Panc1 (cell line): Measurements from ENCODE around the gene MTA1. TPM values are rescaled to one million over a fixed set of nuclear protein-coding genes. Genes with fewer than 3 reads are reported as not detected.

Source experiments
- ATAC-seq: fragments of 200-7000 bp; cut with Tn5 transposase; 2 replicates; pipeline ENCODE4 v1.9.1; 2020; ENCODE audit warnings: mild to moderate bottlenecking, moderate library complexity
- BruUV-seq: library from RNA; stranded (reverse); fragments of 400-500 nt; replicated peaks from 2 replicates; lab custom pipeline; 2021; lab: Mats Ljungman, UMichigan
- CTCF ChIA-PET: fragments of 300-600 bp; sonication (Branson Sonifier 250); formaldehyde crosslinking; loops from one replicate; lab custom pipeline; 2022; ENCODE audit warnings: antibody characterized with exemption; lab: Charles Lee
- POLR2A ChIA-PET: fragments of 300-600 bp; sonication (Branson Sonifier 250); formaldehyde crosslinking; loops from one replicate; lab custom pipeline; 2022; ENCODE audit warnings: antibody characterized with exemption; lab: Charles Lee
- DNase-seq: peaks from one replicate; pipeline ENCODE4 v3.0.0-alpha.2; 2010; ENCODE audit warnings: low read depth, low spot score
- H3K27ac ChIP-seq: 2 replicates; pipeline ENCODE4 v1.5.1; 2011; ENCODE audit warnings: mild to moderate bottlenecking, low read length, inconsistent platforms
- H3K27me3 ChIP-seq: fragments of 200-500 bp; sonication (Bioruptor generic); 2 replicates; pipeline ENCODE4 v1.6.0; 2014; ENCODE audit warnings: low read length, inconsistent platforms; ENCODE audit not compliant: control insufficient read depth, insufficient read depth
- H3K36me3 ChIP-seq: fragments of 200-500 bp; sonication (Bioruptor generic); 2 replicates; pipeline ENCODE4 v1.5.1; 2014; ENCODE audit warnings: inconsistent platforms, mild to moderate bottlenecking, low read length, moderate library complexity; ENCODE audit not compliant: control insufficient read depth, insufficient read depth
- H3K4me1 ChIP-seq: 2 replicates; pipeline ENCODE4 v1.5.1; 2011; ENCODE audit warnings: inconsistent platforms, mild to moderate bottlenecking, low read length, moderate library complexity; ENCODE audit not compliant: control insufficient read depth, insufficient read depth
- H3K4me3 ChIP-seq, 2 experiments: 2 replicates each; pipeline ENCODE4 v1.5.1; 2011 to 2012; ENCODE audit warnings: low read depth in 2 of 2, low read length in 2 of 2, mild to moderate bottlenecking in 2 of 2, inconsistent platforms in 1 of 2, moderate library complexity in 1 of 2
- H3K9me3 ChIP-seq: fragments of 200-500 bp; sonication (Bioruptor generic); 2 replicates; pipeline ENCODE4 v1.5.1; 2014; ENCODE audit warnings: low read depth, mild to moderate bottlenecking, inconsistent platforms, low read length, moderate library complexity; ENCODE audit not compliant: control insufficient read depth, insufficient read depth
- CTCF ChIP-seq: fragments of 450-650 bp; IDR thresholded peaks from 2 replicates; pipeline ENCODE4 v1.5.1; 2017; ENCODE audit warnings: mild to moderate bottlenecking
- POLR2AphosphoS5 ChIP-seq: IDR thresholded peaks from 2 replicates; pipeline ENCODE4 v1.6.1; 2012; ENCODE audit warnings: mild to moderate bottlenecking, low read depth, low read length, moderate library complexity
- REST ChIP-seq, 2 experiments: IDR thresholded peaks; 2 replicates each; pipeline ENCODE4 v1.6.1; 2011 to 2012; ENCODE audit warnings: low read depth in 2 of 2, control low read depth in 1 of 2, low read length in 1 of 2, mild to moderate bottlenecking in 1 of 2, moderate library complexity in 1 of 2; ENCODE audit not compliant: insufficient read depth in 1 of 2
- SIN3A ChIP-seq: IDR thresholded peaks from 2 replicates; pipeline ENCODE4 v1.6.1; 2012; ENCODE audit warnings: low read depth, mild to moderate bottlenecking, low read length, moderate library complexity, borderline replicate concordance; ENCODE audit not compliant: insufficient read depth
- TCF7L2 ChIP-seq: IDR thresholded peaks from 2 replicates; pipeline ENCODE4 v1.6.1; 2011; ENCODE audit warnings: mild to moderate bottlenecking, low read depth, low read length, inconsistent platforms
- in situ Hi-C: cut with HindIII; loops from 2 replicates; pipeline ENCODE4 v1.10.0; 2016; ENCODE audit warnings: low sequenced_read_pairs, low pct_unique_long_range_greater_than_20kb
- intact Hi-C: fragments of 100-400 bp; cut with micrococcal nuclease; formaldehyde crosslinking; loops from one replicate; pipeline ENCODE4 v1.10.0; 2022; ENCODE audit not compliant: unreplicated experiment
- total RNA-seq: library from RNA; stranded (reverse); gene quantifications from one replicate; pipeline ENCODE4 v1.2.1, GENCODE V29; 2021; ENCODE audit not compliant: unreplicated experiment

Gene MTA1
- total RNA-seq, 1 experiment from 2014 or later, result 105 TPM

DNA sequence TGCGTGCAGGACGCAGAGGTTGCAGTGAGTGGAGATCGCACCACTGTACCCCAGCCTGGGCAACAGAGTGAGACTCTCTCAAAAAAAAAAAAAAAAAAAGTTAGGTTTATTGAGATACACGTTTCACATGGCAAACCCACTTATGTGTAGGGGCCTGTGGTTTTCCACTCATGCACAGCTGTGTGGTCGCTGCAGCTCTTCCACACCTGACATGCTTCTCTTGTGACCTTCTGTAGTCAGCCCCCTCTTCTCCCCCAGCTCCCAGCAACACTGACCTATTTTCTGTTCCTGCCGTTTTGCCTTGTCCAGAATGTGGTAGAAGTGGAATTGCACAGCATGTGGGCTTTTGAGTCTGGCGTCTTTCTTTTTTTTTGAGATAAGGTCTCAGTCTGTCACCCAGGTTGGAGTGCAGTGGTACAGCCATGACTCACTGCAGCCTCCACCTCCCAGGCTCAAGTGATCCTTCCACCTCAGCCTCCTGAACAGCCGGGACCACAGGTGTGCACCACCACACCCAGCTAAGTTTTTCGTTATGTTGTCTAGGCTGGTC is 8.4 kb downstream of the MTA1 start:
- ATAC-seq, result no peak
- CTCF ChIA-PET, result interaction anchor here (0.6 kb wide), 1 partner anchor 127 kb away, joined by 3 read pairs; the partner anchor contains the start of gene BRF1
- DNase-seq, result no peak
- H3K36me3 ChIP-seq, result no peaks in the 10 kb centered on the region
- intact Hi-C loops (no loop called here), in situ Hi-C loops (no loop called here)
- TF ChIP-seq REST (IDR thresholded peaks at IDR 0.05; ENCODE audit: insufficient read depth in 1 of 2, low read depth in 2 of 2, low read length in 1 of 2), result no peak
- no peak for TF ChIP-seq POLR2AphosphoS5
- no peak for TF ChIP-seq SIN3A
- TF ChIP-seq TCF7L2, result no peak
- TF ChIP-seq CTCF, result no peak
- H3K4me1 ChIP-seq, result peaks cover 3% of the 10 kb centered on the region; the same call in 1 of the 2 replicates
- H3K4me3 ChIP-seq, result no peak overlapping the region
- no peaks in the 10 kb centered on the region for H3K9me3 ChIP-seq
- POLR2A ChIA-PET, result interaction anchor here (0.7 kb wide), 1 partner anchor 82 kb away, joined by 5 read pairs; no protein-coding TSS in a partner anchor
- no peak overlapping the region for H3K27ac ChIP-seq
- H3K27me3 ChIP-seq, result no peaks in the 10 kb centered on the region
- BruUV-seq, result no TSS peak

DNA sequence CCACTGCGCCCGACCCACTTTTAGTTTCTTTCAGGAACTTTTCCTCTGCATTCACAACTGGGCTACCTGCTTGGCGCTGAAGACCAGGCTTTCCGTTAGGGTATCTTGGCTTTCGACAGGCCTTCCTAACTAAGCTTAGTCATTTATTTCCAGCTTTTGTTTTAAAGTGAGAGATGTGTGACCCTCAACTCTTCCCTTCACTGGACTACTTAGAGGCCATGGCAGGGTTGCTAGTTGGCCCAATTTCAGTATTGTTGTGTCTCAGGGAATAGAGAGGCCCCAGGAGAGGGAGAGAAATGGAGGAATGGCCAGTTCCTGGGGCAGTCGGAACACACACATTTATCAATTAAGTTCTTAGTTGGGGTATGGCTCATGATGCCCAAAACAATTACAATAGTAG is 10.4 kb downstream of the MTA1 start:
- TF ChIP-seq POLR2AphosphoS5 (no peak), TCF7L2 (no peak), CTCF (no peak), SIN3A (no peak), REST (IDR thresholded peaks at IDR 0.05; ENCODE audit: insufficient read depth in 1 of 2, low read depth in 2 of 2, low read length in 1 of 2) (no peak)
- BruUV-seq, result no TSS peak
- Histone ChIP-seq H3K27ac (no peak overlapping the region), H3K27me3 (no peaks in the 10 kb centered on the region), H3K4me3 (no peak overlapping the region), H3K9me3 (no peaks in the 10 kb centered on the region), H3K4me1 (peaks cover 3% of the 10 kb centered on the region; the same call in 1 of the 2 replicates), H3K36me3 (no peaks in the 10 kb centered on the region)
- DNase-seq (no peak), ATAC-seq (no peak)
- in situ Hi-C loops, result no loop called here
- intact Hi-C loops, result no loop called here
- POLR2A ChIA-PET, result no interaction called here
- CTCF ChIA-PET, result interaction anchor here (0.6 kb wide), 1 partner anchor 58 kb away, joined by 4 read pairs; no protein-coding TSS in a partner anchor
